ENCODE results near the gene UTY. TPM values are rescaled to one million over a fixed set of nuclear protein-coding genes. Genes with fewer than 3 reads are reported as not detected.

UTY gene
- total RNA-seq, 1 donor from 2014 or later = not detected

- DNase-seq (ENCODE audit: low spot score) = no peak
- intact Hi-C loops (cut with DNase I) = no loop called here
Measured at GRCh38 chrY:13416869-13417661, 62.8 kb downstream of the UTY start.

- no peak for DNase-seq (ENCODE audit: low spot score)
- intact Hi-C loops (cut with DNase I) = no loop called here
Measured at GRCh38 chrY:13415556-13415955, 64.3 kb downstream of the UTY start.

- intact Hi-C loops (cut with DNase I) = no loop called here
Measured at GRCh38 chrY:13398876-13399275, 81.0 kb downstream of the UTY start.

GRCh38 chrY:13381110-13381683, 98.6 kb downstream of the UTY start:
- intact Hi-C loops (cut with DNase I) = no loop called here
- DNase-seq (ENCODE audit: low spot score) = no peak

More at GRCh38 chrY:13398876-13399275, 81.0 kb downstream of the UTY start:
- no peak for DNase-seq (ENCODE audit: low spot score)

GRCh38 chrY:13370868-13371800, 108.7 kb downstream of the UTY start:
- DNase-seq (ENCODE audit: low spot score) = no peak
- intact Hi-C loops (cut with DNase I) = no loop called here

GRCh38 chrY:13370245-13370644, 109.6 kb downstream of the UTY start:
- DNase-seq (ENCODE audit: low spot score) = no peak
- intact Hi-C loops (cut with DNase I) = no loop called here

GRCh38 chrY:13368513-13368845, 111.4 kb downstream of the UTY start:
- intact Hi-C loops (cut with DNase I) = no loop called here
- DNase-seq (ENCODE audit: low spot score) = no peak

GRCh38 chrY:13363641-13364040, 116.2 kb downstream of the UTY start:
- DNase-seq (ENCODE audit: low spot score) = no peak
- intact Hi-C loops (cut with DNase I) = no loop called here

- DNase-seq (ENCODE audit: low spot score) = no peak
- intact Hi-C loops (cut with DNase I) = no loop called here
Measured at GRCh38 chrY:13362662-13363061, 117.2 kb downstream of the UTY start.

- intact Hi-C loops (cut with DNase I) = no loop called here
- no peak for DNase-seq (ENCODE audit: low spot score)
Measured at GRCh38 chrY:13361656-13362636, 117.9 kb downstream of the UTY start.

GRCh38 chrY:13351443-13351842, 128.4 kb downstream of the UTY start:
- DNase-seq (ENCODE audit: low spot score) = no peak
- intact Hi-C loops (cut with DNase I) = no loop called here

- DNase-seq (ENCODE audit: low spot score) = no peak
- intact Hi-C loops (cut with DNase I) = no loop called here
Measured at GRCh38 chrY:13347106-13347505, 132.7 kb downstream of the UTY start.

GRCh38 chrY:13345549-13345948, 134.3 kb downstream of the UTY start:
- intact Hi-C loops (cut with DNase I) = no loop called here
- DNase-seq (ENCODE audit: low spot score) = no peak

GRCh38 chrY:13343307-13343946, 136.4 kb downstream of the UTY start:
- intact Hi-C loops (cut with DNase I) = no loop called here
- DNase-seq (ENCODE audit: low spot score) = no peak

GRCh38 chrY:13339939-13340338, 139.9 kb downstream of the UTY start:
- DNase-seq (ENCODE audit: low spot score) = no peak
- intact Hi-C loops (cut with DNase I) = no loop called here

GRCh38 chrY:13339381-13339780, 140.5 kb downstream of the UTY start:
- intact Hi-C loops (cut with DNase I) = no loop called here
- no peak for DNase-seq (ENCODE audit: low spot score)

GRCh38 chrY:13338711-13339110, 141.1 kb downstream of the UTY start:
- no peak for DNase-seq (ENCODE audit: low spot score)
- intact Hi-C loops (cut with DNase I) = no loop called here

- DNase-seq (ENCODE audit: low spot score) = no peak
- intact Hi-C loops (cut with DNase I) = no loop called here
Measured at GRCh38 chrY:13337934-13338333, 141.9 kb downstream of the UTY start.

GRCh38 chrY:13333791-13334190, 146.0 kb downstream of the UTY start:
- no peak for DNase-seq (ENCODE audit: low spot score)
- intact Hi-C loops (cut with DNase I) = no loop called here

All from cardiac septum (tissue), 1 donor.